NB4 (cell line): ENCODE data around the gene PRADC1.
"Not testable (repeated sequence)": the region's sequence is repeated elsewhere in the genome, so short reads cannot be mapped to it uniquely, and the experiment has no call there.

Experiments
- CTCF ChIP-seq: IDR thresholded peaks from one replicate; pipeline ENCODE4 v1.5.1; 2012; ENCODE audit warnings: low read depth, low read length
- MAX ChIP-seq: IDR thresholded peaks from 2 replicates; pipeline ENCODE4 v1.6.1; 2011; ENCODE audit warnings: low read depth, low read length
- MYC ChIP-seq: IDR thresholded peaks from 2 replicates; pipeline ENCODE4 v1.6.1; 2011; ENCODE audit warnings: low read depth, low read length
- POLR2A ChIP-seq: IDR thresholded peaks from 2 replicates; pipeline ENCODE4 v1.6.1; 2011; ENCODE audit warnings: mild to moderate bottlenecking; ENCODE audit not compliant: insufficient read length; ENCODE audit errors: extremely low read depth

- not testable (repeated sequence) for TF ChIP-seq CTCF, POLR2A, MYC, MAX
Measured at GRCh38 chr2:73262691-73263429, 29.8 kb upstream of the PRADC1 start.
